PC-9 (cell line): ENCODE results near the gene MYPN. TPM values are rescaled to one million over a fixed set of nuclear protein-coding genes. Genes with fewer than 3 reads are reported as not detected.
"Not testable (repeated sequence)": the region's sequence is repeated elsewhere in the genome, so short reads cannot be mapped to it uniquely, and the experiment has no call there.

Experiments
- BruUV-seq: library from RNA; stranded (reverse); fragments of 400-500 nt; replicated peaks from 2 replicates; lab custom pipeline; 2021; lab: Mats Ljungman, UMichigan
- CTCF ChIA-PET: fragments of 300-600 bp; sonication (Branson Sonifier 250); formaldehyde crosslinking; loops from one replicate; lab custom pipeline; 2022; ENCODE audit warnings: antibody characterized with exemption; lab: Charles Lee
- POLR2A ChIA-PET: fragments of 300-600 bp; sonication (Branson Sonifier 250); formaldehyde crosslinking; loops from one replicate; lab custom pipeline; 2022; ENCODE audit warnings: antibody characterized with exemption; ENCODE audit not compliant: unreplicated experiment; lab: Charles Lee
- DNase-seq, 2 experiments: peaks; one replicate each; pipeline versions ENCODE4 v3.0.0 to v3.0.0-alpha.2; 2015 to 2022; ENCODE audit warnings: mixed read lengths in 1 of 2
- H2AFZ ChIP-seq: fragments of 200-600 bp; sonication (generic); 2 replicates; pipeline ENCODE4 v1.8.1; 2017; ENCODE audit warnings: antibody characterized with exemption
- H3F3A ChIP-seq: fragments of 200-600 bp; sonication (generic); 2 replicates; pipeline ENCODE4 v1.8.1; 2017; ENCODE audit warnings: antibody characterized with exemption, mild to moderate bottlenecking, low read depth; ENCODE audit not compliant: insufficient read depth
- H3K27ac ChIP-seq: fragments of 200-600 bp; sonication (generic); 2 replicates; pipeline ENCODE4 v1.6.1; 2016; ENCODE audit warnings: mixed run types
- H3K27me3 ChIP-seq: fragments of 200-600 bp; sonication (generic); 2 replicates; pipeline ENCODE4 v1.6.1; 2016; ENCODE audit warnings: low read depth, mixed run types; ENCODE audit not compliant: insufficient read depth
- H3K36me3 ChIP-seq: fragments of 200-600 bp; sonication (generic); 2 replicates; pipeline ENCODE4 v1.6.1; 2016; ENCODE audit warnings: low read depth, mixed run types
- H3K4me1 ChIP-seq: fragments of 200-600 bp; sonication (generic); replicated peaks from 2 replicates; pipeline ENCODE4 v1.6.1; 2016; ENCODE audit warnings: mixed run types; ENCODE audit not compliant: insufficient read depth
- H3K4me2 ChIP-seq: fragments of 200-600 bp; sonication (generic); 2 replicates; pipeline ENCODE4 v1.6.1; 2017; ENCODE audit warnings: mixed run types
- H3K4me3 ChIP-seq: fragments of 200-600 bp; sonication (generic); 2 replicates; pipeline ENCODE4 v1.6.1; 2016; ENCODE audit warnings: mixed run types
- H3K79me2 ChIP-seq: fragments of 200-600 bp; sonication (generic); 2 replicates; pipeline ENCODE4 v1.6.1; 2017; ENCODE audit warnings: low read depth, mixed run types
- H3K9me2 ChIP-seq: fragments of 200-600 bp; sonication (generic); 2 replicates; pipeline ENCODE4 v1.8.1; 2017; ENCODE audit warnings: mild to moderate bottlenecking; ENCODE audit not compliant: insufficient read depth
- H3K9me3 ChIP-seq: fragments of 200-600 bp; sonication (generic); 2 replicates; pipeline ENCODE4 v1.8.1; 2016; ENCODE audit warnings: low read depth; ENCODE audit not compliant: insufficient read depth
- H4K20me1 ChIP-seq: fragments of 200-600 bp; sonication (generic); 2 replicates; pipeline ENCODE4 v1.8.1; 2017; ENCODE audit not compliant: insufficient read depth
- EZH2 ChIP-seq: fragments of 200-600 bp; sonication (generic); IDR thresholded peaks from 2 replicates; pipeline ENCODE4 v1.8.0; 2017; ENCODE audit warnings: antibody characterized with exemption, low read depth
- intact Hi-C: fragments of 100-400 bp; cut with micrococcal nuclease; formaldehyde crosslinking; loops from one replicate; pipeline ENCODE4 v1.10.0; 2022; ENCODE audit not compliant: unreplicated experiment
- total RNA-seq: library from RNA; stranded (reverse); gene quantifications from 2 replicates; pipeline ENCODE4 v1.2.3, GENCODE V29; 2021
- TF ChIP-seq, protein P1 (sequence below): fragments of 200-600 bp; sonication (generic); conservative IDR thresholded peaks from 2 replicates; pipeline ENCODE4 v1.6.1; 2017; ENCODE audit warnings: mixed run types, antibody characterized with exemption, mild to moderate bottlenecking, moderate library complexity

The MYPN gene
- total RNA-seq, 1 experiment from 2014 or later: 3.9 TPM

DNA sequence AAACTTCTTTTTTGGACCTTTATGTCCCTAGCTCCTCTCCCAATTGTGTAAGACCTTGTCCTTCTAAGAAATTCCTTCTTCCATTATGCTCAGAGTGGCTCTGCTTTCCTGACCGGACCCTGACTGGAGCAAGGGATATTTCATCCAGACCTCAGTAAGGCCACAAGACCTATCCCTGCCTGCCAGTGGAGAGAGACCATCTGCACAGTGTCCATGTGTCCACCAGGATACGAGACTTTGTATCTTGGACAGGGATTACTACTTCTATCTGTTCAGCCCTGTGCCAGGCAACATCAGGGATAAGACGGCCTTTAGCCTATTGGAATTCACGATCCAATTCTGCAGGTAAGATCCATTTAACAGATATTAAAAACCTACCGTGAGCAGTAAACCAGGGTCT, 129.8 kb downstream of the MYPN start:
- no peaks in the 10 kb centered on the region for H3K36me3 ChIP-seq
- no peaks in the 10 kb centered on the region for H3K27me3 ChIP-seq
- H3K79me2 ChIP-seq: no peaks in the 10 kb centered on the region
- no peak for DNase-seq
- H3F3A ChIP-seq: no peaks in the 10 kb centered on the region
- H3K9me3 ChIP-seq: no peaks in the 10 kb centered on the region
- no peak overlapping the region for H2AFZ ChIP-seq
- TF ChIP-seq EZH2: no peak
- TF ChIP-seq, protein P1, sequence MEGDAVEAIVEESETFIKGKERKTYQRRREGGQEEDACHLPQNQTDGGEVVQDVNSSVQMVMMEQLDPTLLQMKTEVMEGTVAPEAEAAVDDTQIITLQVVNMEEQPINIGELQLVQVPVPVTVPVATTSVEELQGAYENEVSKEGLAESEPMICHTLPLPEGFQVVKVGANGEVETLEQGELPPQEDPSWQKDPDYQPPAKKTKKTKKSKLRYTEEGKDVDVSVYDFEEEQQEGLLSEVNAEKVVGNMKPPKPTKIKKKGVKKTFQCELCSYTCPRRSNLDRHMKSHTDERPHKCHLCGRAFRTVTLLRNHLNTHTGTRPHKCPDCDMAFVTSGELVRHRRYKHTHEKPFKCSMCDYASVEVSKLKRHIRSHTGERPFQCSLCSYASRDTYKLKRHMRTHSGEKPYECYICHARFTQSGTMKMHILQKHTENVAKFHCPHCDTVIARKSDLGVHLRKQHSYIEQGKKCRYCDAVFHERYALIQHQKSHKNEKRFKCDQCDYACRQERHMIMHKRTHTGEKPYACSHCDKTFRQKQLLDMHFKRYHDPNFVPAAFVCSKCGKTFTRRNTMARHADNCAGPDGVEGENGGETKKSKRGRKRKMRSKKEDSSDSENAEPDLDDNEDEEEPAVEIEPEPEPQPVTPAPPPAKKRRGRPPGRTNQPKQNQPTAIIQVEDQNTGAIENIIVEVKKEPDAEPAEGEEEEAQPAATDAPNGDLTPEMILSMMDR: no peak
- H3K9me2 ChIP-seq: no peaks in the 10 kb centered on the region
- H3K4me1 ChIP-seq: no peaks in the 10 kb centered on the region
- CTCF ChIA-PET: no interaction called here
- H3K4me2 ChIP-seq: no peak overlapping the region
- no peak overlapping the region for H3K27ac ChIP-seq
- POLR2A ChIA-PET: interaction anchor here (0.6 kb wide), 1 partner anchor 473 kb away, joined by 4 read pairs; no protein-coding TSS in a partner anchor
- no peaks in the 10 kb centered on the region for H4K20me1 ChIP-seq
- intact Hi-C loops: no loop called here
- BruUV-seq: no TSS peak
- no peak overlapping the region for H3K4me3 ChIP-seq

GRCh38 chr10:68239596-68240150, 130.4 kb downstream of the MYPN start:
- Histone ChIP-seq H4K20me1 (no peaks in the 10 kb centered on the region), H3K4me3 (no peak overlapping the region), H3K9me2 (no peaks in the 10 kb centered on the region), H3K9me3 (no peaks in the 10 kb centered on the region), H3K4me2 (no peak overlapping the region), H3K79me2 (no peaks in the 10 kb centered on the region), H3K36me3 (no peaks in the 10 kb centered on the region), H3K27ac (no peak overlapping the region), H3K27me3 (no peaks in the 10 kb centered on the region), H3F3A (no peaks in the 10 kb centered on the region), H3K4me1 (no peaks in the 10 kb centered on the region), H2AFZ (peak overlapping the region; percentile 45; the same call in 1 of the 2 replicates)
- ChIA-PET CTCF (interaction anchor here (0.6 to 0.7 kb wide), 2 partner anchors 110 to 227 kb away, joined by 3 to 4 read pairs; no protein-coding TSS in a partner anchor), POLR2A (no interaction called here)
- intact Hi-C loops: no loop called here
- BruUV-seq: no TSS peak
- no peak for DNase-seq
- no peak for TF ChIP-seq EZH2
- TF ChIP-seq, protein P1: no peak

DNA sequence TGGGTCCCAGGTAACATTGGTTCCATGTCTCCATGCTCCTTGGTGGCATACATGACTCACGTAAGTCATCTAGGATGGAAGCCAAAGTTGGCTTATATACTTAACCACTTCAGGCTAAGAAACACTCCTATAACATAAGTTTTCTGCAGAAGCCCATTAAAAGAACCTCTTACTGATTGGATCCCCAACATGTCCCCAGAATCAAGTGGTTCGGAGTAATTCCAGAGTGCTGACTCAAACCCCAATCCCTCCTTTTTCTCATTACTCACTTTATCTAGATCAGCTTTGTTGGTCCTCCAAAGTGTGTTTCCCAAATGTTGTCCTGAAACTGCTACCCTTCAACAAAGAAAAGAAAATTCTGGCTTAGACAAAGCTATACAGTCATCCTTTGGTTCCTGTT, 132.8 kb downstream of the MYPN start:
- Histone ChIP-seq H3K9me2 (no peaks in the 10 kb centered on the region), H4K20me1 (no peaks in the 10 kb centered on the region), H3K27ac (no peak overlapping the region), H3K4me1 (no peaks in the 10 kb centered on the region), H3K79me2 (no peaks in the 10 kb centered on the region), H2AFZ (no peak overlapping the region), H3K4me3 (no peak overlapping the region), H3K27me3 (no peaks in the 10 kb centered on the region), H3K9me3 (no peaks in the 10 kb centered on the region), H3K36me3 (no peaks in the 10 kb centered on the region), H3F3A (no peaks in the 10 kb centered on the region), H3K4me2 (no peak overlapping the region)
- TF ChIP-seq EZH2: no peak
- TF ChIP-seq, protein P1: no peak
- intact Hi-C loops: no loop called here
- ChIA-PET POLR2A (no interaction called here), CTCF (no interaction called here)
- no peak for DNase-seq
- no TSS peak for BruUV-seq

DNA sequence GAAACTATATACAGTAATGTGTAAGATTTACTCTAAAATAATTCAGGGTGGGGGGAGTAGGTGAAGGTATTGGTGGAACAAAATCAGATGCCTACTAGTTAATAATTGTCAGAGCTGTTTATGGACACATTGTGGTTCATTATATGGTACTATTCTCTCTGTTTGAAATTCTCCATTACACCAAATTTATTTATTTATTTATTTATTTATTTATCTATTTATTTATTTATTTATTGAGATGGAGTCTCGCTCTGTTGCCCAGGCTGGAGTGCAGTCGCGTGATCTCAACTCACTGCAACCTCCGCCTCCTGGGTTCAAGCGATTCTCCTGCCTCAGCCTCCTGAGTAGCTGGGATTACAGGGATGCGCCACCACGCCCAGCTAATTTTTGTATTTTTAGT, 137.1 kb downstream of the MYPN start:
- H3K9me3 ChIP-seq, H3K79me2 ChIP-seq, H3K27me3 ChIP-seq, intact Hi-C loops, BruUV-seq, H3K4me2 ChIP-seq, H3K36me3 ChIP-seq, H3F3A ChIP-seq, H3K9me2 ChIP-seq, H3K4me3 ChIP-seq, DNase-seq, H4K20me1 ChIP-seq, H3K4me1 ChIP-seq, H2AFZ ChIP-seq, H3K27ac ChIP-seq: not testable (repeated sequence)
- ChIA-PET CTCF (interaction anchor here (0.5 kb wide), 1 partner anchor 36 kb away, joined by 5 read pairs; no protein-coding TSS in a partner anchor), POLR2A (interaction anchor here (0.6 kb wide), 1 partner anchor 80 kb away, joined by 5 read pairs; no protein-coding TSS in a partner anchor)
